Esophagus (tissue), 2 donors: ENCODE measurements around the gene PBRM1. TPM values are rescaled to one million over a fixed set of nuclear protein-coding genes. Genes with fewer than 3 reads are reported as not detected.

Experiments
- H3K27ac ChIP-seq, 2 donors: one replicate each; pipeline ENCODE4 v1.5.1; 2013; ENCODE audit warnings: low read depth in 2 of 2, mild to moderate bottlenecking in 2 of 2, inconsistent platforms in 1 of 2, low read length in 1 of 2, moderate library complexity in 1 of 2
- H3K27me3 ChIP-seq, 2 donors: one replicate each; pipeline ENCODE4 v1.6.1; 2013; ENCODE audit warnings: low read length in 2 of 2, control low read depth in 1 of 2, mild to moderate bottlenecking in 1 of 2; ENCODE audit not compliant: insufficient read depth in 2 of 2, control insufficient read depth in 1 of 2
- H3K36me3 ChIP-seq, 2 donors: one replicate each; pipeline ENCODE4 v1.6.1; 2013; ENCODE audit warnings: low read length in 1 of 2; ENCODE audit not compliant: control insufficient read depth in 2 of 2, insufficient read depth in 2 of 2
- H3K4me1 ChIP-seq, 2 donors: one replicate each; pipeline ENCODE4 v1.6.1; 2013; ENCODE audit warnings: low read length in 1 of 2; ENCODE audit not compliant: control insufficient read depth in 2 of 2, insufficient read depth in 2 of 2
- H3K4me3 ChIP-seq, 2 donors: one replicate each; pipeline ENCODE4 v1.5.1; 2013; ENCODE audit warnings: low read length in 2 of 2, mild to moderate bottlenecking in 2 of 2, low read depth in 1 of 2, moderate library complexity in 1 of 2
- H3K9me3 ChIP-seq, 2 donors: one replicate each; pipeline ENCODE4 v1.6.1; 2013; ENCODE audit warnings: mild to moderate bottlenecking in 2 of 2, low read depth in 1 of 2, low read length in 1 of 2, moderate library complexity in 1 of 2; ENCODE audit not compliant: control insufficient read depth in 2 of 2, insufficient read depth in 1 of 2
- WGBS, 2 donors: extraction: QIAGEN DNeasy Blood & Tissue Kit; methylation state at CpG; one replicate each; pipeline ENCODE4 v1.1.7; 2013; 5-methylcytosine and 5-hydroxymethylcytosine counted together
- polyA plus RNA-seq, 2 donors: library from polyadenylated mRNA; stranded (reverse); fragments of 200-250 nt; gene quantifications; one replicate each; pipeline ENCODE4 v1.2.3, GENCODE V29; 2013
- donor health status: healthy with polysubstance abuse.
- donor health status: Bipolar disorder and iron deficiency.

The PBRM1 gene
- polyA plus RNA-seq, 2 donors = 8.3 to 12.0 TPM

DNA sequence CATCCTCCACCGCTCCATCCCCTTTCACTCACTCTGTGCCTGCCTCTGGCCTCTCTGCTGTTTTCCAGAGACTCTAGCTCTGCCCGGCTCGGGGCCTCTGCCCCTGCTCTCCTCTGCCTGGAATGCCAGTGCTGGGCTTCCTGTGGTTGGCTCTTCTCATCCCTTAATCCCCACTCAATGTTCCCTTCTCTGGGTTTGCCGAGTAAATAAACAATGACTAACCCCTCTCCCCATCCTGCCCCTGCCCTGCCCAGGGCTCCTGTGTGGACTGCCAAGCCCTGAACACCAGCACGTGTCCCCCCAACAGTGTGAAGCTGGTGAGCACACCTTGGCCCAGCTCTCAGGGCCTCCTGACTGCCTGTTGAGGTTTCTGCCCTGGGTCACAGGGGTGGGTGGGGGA, 178.4 kb downstream of the PBRM1 start:
- 48 to 73% methylated on average over 5 of the region's 5 CpGs for WGBS, 2 donors
- no peaks in the 10 kb centered on the region for H3K27me3 ChIP-seq
- no peaks in the 10 kb centered on the region for H3K9me3 ChIP-seq
- H3K36me3 ChIP-seq = peaks cover 0 to 2% of the 10 kb centered on the region in 2 donors
- H3K27ac ChIP-seq = no peak overlapping the region
- no peaks in the 10 kb centered on the region for H3K4me1 ChIP-seq
- no peak overlapping the region for H3K4me3 ChIP-seq

DNA sequence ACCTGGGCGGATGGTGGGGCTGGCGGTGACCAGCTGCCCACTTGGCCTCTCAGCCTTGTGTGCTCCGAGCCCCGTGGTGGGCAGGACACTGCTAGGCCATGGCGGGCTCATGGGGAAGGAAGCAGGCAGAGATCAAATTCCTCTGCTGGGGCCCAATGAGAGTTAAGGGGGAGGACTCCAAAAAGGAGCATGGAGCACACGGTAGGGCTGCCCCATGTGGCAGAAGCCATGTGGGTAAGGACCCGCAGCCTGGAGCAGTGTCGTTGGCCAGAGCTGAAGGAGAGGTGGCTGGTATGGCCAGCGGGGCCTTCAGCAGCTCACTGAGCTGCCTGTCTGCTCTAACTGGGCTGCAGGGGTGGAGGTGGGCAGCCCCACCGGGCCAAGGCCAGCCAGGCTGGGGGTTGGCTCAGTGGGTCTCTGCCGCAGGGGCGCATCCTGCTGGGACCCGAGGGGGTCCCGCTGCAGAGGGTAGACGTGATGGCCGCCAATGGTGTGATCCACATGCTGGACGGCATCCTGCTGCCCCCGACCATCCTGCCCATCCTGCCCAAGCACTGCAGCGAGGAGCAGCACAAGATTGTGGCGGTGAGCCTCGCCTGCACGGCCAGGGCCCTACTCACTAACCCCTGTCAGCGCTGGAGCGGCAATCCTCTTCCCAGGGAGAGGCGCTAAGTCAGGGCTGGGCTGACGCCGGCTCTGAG, 179.3 kb downstream of the PBRM1 start:
- H3K36me3 ChIP-seq = peaks cover 0 to 2% of the 10 kb centered on the region in 2 donors
- H3K4me1 ChIP-seq = no peaks in the 10 kb centered on the region
- H3K4me3 ChIP-seq = no peak overlapping the region
- 86 to 89% methylated on average over 25 to 27 of the region's 27 CpGs for WGBS, 2 donors
- H3K27me3 ChIP-seq = no peaks in the 10 kb centered on the region
- no peak overlapping the region for H3K27ac ChIP-seq
- no peaks in the 10 kb centered on the region for H3K9me3 ChIP-seq

DNA sequence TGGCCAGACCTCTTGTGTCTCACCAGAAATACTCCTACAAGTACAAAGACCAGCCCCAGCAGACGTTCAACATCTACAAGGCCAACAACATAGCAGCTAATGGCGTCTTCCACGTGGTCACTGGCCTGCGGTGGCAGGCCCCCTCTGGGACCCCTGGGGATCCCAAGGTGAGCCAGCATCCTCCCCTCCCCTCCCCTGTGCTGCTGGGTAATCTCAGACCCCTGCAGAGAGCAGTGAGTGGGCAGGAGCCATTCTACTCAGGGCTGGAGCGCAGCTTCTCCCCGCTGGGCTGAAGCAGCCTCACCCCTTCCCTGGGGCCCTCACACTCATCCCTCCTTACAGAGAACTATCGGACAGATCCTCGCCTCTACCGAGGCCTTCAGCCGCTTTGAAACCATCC, 180.7 kb downstream of the PBRM1 start:
- Histone ChIP-seq H3K4me3 (no peak overlapping the region), H3K27ac (no peak overlapping the region), H3K4me1 (no peaks in the 10 kb centered on the region), H3K27me3 (no peaks in the 10 kb centered on the region), H3K9me3 (no peaks in the 10 kb centered on the region), H3K36me3 (peaks cover 0 to 2% of the 10 kb centered on the region in 2 donors)
- WGBS, 2 donors = 84 to 90% methylated on average over 10 of the region's 10 CpGs

DNA sequence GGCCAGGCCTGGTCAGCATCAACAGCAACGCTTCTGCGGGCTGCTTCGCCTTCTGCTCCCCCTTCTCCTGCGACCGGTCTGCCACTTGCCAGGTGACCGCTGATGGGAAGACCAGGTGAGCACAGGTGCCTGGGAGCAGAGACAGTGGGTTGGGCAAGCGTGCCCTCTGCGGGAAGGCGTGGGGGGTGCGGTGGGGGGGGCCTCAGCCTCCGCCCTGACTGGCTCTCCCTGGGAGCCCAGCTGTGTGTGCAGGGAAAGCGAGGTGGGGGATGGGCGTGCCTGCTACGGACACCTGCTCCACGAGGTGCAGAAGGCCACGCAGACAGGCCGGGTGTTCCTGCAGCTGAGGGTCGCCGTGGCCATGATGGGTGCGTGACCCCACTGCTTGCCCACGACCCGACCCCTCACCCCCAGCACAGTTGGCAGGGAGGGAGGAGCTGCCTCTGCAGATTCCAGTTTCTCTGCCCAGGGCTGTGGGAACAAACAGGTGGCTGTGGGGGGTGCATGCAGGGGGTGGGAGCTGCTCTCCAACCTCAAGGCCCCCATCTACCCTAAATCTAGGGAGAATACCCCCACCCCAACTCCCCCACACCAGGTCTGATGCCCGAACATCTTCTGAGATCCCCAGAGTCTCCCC, 181.8 kb downstream of the PBRM1 start:
- Histone ChIP-seq H3K27ac (no peak overlapping the region), H3K4me3 (no peak overlapping the region), H3K4me1 (no peaks in the 10 kb centered on the region), H3K27me3 (no peaks in the 10 kb centered on the region), H3K9me3 (no peaks in the 10 kb centered on the region), H3K36me3 (peaks cover 0 to 2% of the 10 kb centered on the region in 2 donors)
- WGBS, 2 donors = 57 to 71% methylated on average over 23 of the region's 23 CpGs

DNA sequence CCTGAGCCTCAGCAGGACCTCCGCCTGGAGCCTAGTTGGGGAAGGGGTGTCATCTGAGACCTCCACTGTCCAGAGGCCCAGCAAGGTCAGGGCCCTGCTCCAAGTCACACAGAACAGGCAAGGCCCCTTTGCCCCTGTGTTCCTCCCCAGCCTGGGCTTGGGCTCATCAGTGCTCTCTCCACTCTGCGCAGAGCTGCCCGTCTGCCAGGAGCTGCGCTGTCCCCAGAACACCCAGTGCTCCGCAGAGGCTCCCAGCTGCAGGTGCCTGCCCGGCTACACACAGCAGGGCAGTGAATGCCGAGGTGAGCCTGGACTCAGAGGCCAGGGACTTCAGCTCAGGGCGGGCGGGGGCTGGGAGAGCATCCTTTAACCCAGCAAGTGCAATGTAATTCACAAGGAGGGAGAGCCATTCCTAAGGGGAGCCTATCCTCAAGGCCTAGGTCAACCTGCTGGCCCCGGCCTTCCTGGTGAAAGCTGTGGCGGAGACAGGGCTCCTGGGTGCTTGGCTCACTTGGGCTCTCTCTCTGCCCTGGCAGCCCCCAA, 182.8 kb downstream of the PBRM1 start:
- no peaks in the 10 kb centered on the region for H3K4me1 ChIP-seq
- no peaks in the 10 kb centered on the region for H3K9me3 ChIP-seq
- no peak overlapping the region for H3K4me3 ChIP-seq
- H3K36me3 ChIP-seq = peaks cover 0 to 2% of the 10 kb centered on the region in 2 donors
- 93 to 94% methylated on average over 11 of the region's 11 CpGs for WGBS, 2 donors
- H3K27ac ChIP-seq = no peak overlapping the region
- H3K27me3 ChIP-seq = no peaks in the 10 kb centered on the region

DNA sequence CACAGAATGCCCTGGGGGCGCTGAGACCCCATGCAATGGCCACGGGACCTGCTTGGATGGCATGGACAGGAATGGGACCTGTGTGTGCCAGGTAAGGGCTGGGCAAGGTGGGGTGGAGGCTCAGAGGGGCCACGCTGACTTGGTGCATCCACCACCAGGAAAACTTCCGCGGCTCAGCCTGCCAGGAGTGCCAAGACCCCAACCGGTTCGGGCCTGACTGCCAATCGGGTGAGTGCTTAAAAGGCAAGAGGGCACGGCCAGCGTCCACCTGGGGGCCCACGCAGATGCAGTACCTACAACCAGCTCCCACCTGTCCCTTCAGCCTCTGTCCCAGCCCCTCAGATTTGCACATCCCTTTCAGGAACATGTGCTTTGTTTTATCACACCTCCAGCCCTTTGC, 183.7 kb downstream of the PBRM1 start:
- WGBS, 2 donors = 89% methylated on average over 11 of the region's 11 CpGs
- Histone ChIP-seq H3K9me3 (no peaks in the 10 kb centered on the region), H3K27ac (no peak overlapping the region), H3K4me3 (no peak overlapping the region), H3K27me3 (no peaks in the 10 kb centered on the region), H3K4me1 (no peaks in the 10 kb centered on the region), H3K36me3 (peaks cover 0 to 2% of the 10 kb centered on the region in 2 donors)

DNA sequence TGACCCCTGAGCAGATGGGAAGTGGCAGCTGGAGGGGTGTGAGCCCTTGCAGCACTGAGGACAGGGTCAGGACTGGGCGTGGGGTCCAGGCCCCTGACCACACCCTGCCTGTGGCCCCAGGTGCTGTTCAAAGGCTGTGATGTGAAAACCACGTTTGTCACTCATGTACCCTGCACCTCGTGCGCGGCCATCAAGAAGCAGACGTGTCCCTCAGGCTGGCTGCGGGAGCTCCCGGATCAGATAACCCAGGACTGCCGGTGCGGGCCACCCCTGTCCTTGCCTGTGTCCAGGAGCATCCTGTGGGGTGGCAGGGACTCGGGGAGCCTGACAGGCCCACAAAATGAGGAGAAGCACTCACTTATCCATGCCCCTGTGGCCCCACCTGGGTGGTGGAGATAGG, 184.7 kb downstream of the PBRM1 start:
- no peaks in the 10 kb centered on the region for H3K36me3 ChIP-seq
- no peaks in the 10 kb centered on the region for H3K4me1 ChIP-seq
- no peaks in the 10 kb centered on the region for H3K9me3 ChIP-seq
- 77 to 79% methylated on average over 11 of the region's 11 CpGs for WGBS, 2 donors
- no peaks in the 10 kb centered on the region for H3K27me3 ChIP-seq
- H3K4me3 ChIP-seq = no peak overlapping the region
- no peak overlapping the region for H3K27ac ChIP-seq

DNA sequence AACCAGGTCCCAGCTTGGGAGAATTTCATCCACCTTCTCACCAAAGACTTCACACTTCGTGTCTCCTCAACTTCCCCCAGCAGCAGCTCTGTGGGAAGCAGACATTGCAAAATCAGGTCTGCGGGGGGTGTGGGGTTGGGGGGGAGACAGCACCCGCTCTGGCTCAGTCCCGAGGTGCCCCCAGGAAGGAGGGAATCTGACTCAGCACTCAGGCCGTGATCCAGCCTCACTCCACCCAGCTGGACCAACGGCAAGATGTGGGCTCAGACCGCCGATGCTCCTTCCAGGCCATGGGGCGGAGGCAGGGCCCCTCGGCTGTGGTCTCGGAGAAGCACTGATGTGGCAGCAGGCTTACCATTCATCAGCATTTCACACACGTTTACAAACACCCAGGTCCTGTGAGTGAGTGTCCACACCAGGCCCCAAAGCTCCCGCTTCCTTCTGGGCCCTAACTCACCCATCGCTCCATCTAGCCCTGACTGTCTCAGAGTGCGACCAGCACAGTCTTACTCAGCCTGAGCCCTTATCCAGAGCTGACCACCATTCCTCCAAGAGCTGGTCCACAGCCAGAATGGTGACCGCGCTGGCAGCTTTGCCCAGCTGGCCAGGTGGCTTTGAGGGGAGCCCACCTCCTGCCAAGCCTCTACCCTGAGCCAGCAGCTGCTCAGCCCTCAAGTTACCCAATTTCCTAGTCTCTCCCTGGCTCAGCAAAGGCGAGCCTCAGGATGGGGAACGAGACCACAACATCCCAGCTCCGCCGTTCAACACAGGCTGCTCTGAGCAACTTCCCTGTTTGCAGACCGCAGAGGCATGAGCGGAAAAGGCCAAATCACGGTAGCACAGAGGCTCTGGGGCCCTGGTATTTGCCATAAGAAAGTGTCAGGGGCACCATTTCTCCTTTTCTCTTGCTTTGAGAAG, 187.3 kb downstream of the PBRM1 start:
- no peaks in the 10 kb centered on the region for H3K27me3 ChIP-seq
- no peaks in the 10 kb centered on the region for H3K9me3 ChIP-seq
- H3K4me3 ChIP-seq = no peak overlapping the region
- H3K4me1 ChIP-seq = no peaks in the 10 kb centered on the region
- WGBS, 2 donors = 67% methylated on average over 24 of the region's 24 CpGs
- no peaks in the 10 kb centered on the region for H3K36me3 ChIP-seq
- H3K27ac ChIP-seq = peak overlapping the region in 1 of 2 donors; percentile 8

DNA sequence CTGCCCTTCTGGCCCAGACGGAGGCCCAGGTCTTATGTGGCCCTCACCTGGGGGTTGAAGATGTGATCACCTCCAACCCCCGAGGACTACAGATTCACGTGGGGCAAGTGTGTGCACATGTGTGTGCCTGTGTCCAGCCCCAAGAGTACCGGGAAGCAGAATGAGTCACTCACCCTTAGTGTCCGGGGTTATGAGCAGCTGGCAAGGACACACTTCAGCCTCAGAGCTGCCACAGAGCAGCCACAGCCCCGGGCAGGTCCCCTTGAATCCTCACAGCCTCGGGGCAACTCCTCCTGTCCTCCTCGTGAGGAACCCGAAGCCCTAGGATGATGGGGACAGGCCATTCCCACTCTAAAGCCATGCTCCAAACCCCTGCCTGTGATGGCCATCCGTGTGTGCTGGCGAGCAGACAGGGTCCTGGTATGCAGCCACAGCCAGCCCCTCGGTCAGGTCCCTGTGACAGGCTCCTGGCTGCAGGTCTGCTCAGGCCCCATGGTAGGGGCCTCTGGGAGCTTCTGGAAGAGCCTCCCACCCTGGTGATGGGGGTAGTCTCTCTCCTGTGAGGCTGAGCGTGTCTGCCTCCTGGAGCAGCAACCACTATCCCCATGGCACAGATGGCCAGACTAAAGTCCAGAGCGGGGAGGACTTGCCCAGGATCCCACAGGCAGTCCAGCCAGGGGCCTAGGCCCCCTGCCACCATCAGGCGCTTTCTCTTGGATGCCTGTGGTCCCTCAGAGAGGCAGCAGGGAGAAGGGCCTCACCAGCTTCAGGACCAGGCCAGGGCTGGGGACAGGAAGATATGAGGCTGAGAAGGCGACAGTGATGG, 189.7 kb downstream of the PBRM1 start:
- 53 to 63% methylated on average over 16 of the region's 16 CpGs for WGBS, 2 donors
- H3K36me3 ChIP-seq = peaks cover 7 to 20% of the 10 kb centered on the region in 2 donors
- H3K9me3 ChIP-seq = no peaks in the 10 kb centered on the region
- no peak overlapping the region for H3K4me3 ChIP-seq
- H3K27me3 ChIP-seq = no peaks in the 10 kb centered on the region
- peak overlapping the region in 1 of 2 donors; percentile 51 for H3K27ac ChIP-seq
- no peaks in the 10 kb centered on the region for H3K4me1 ChIP-seq
